H7 (cell line): ENCODE results near the gene ATP2A1. TPM values are rescaled to one million over a fixed set of nuclear protein-coding genes. Genes with fewer than 3 reads are reported as not detected.
"Not testable (repeated sequence)": the region's sequence is repeated elsewhere in the genome, so short reads cannot be mapped to it uniquely, and the experiment has no call there.

ENCODE experiments used
- DNase-seq: peaks from one replicate; pipeline ENCODE4 v3.0.0; 2012
- H3K27me3 ChIP-seq: 2 replicates; pipeline ENCODE4 v1.6.0; 2011; ENCODE audit warnings: mild to moderate bottlenecking, low read length; ENCODE audit not compliant: control insufficient read depth, insufficient read depth
- H3K36me3 ChIP-seq: replicated peaks from 2 replicates; pipeline ENCODE4 v1.5.1; 2011; ENCODE audit warnings: low read length; ENCODE audit not compliant: control insufficient read depth, insufficient read depth
- H3K4me3 ChIP-seq: 2 replicates; pipeline ENCODE4 v1.5.1; 2011; ENCODE audit warnings: low read depth, mild to moderate bottlenecking, control low read depth, low read length, moderate library complexity; ENCODE audit not compliant: insufficient read depth
- total RNA-seq: library from RNA; depleted of rRNA; stranded (reverse); fragments of >200 nt; shearing (Covaris generic); gene quantifications from 2 replicates; pipeline ENCODE4 v1.2.3, GENCODE V29; 2014; rRNA removed

ATP2A1 gene
- total RNA-seq, 1 experiment from 2014 or later: 0.10 TPM

GRCh38 chr16:28937222-28937876 lies 59.1 kb downstream of the ATP2A1 start:
- H3K27me3 ChIP-seq: no peaks in the 10 kb centered on the region
- DNase-seq: peak; percentile 68
- H3K36me3 ChIP-seq: no peaks in the 10 kb centered on the region
- H3K4me3 ChIP-seq: no peak overlapping the region

- Histone ChIP-seq H3K4me3 (no peak overlapping the region), H3K36me3 (no peaks in the 10 kb centered on the region), H3K27me3 (no peaks in the 10 kb centered on the region)
- DNase-seq: no peak
These were observed 60.4 kb downstream of the ATP2A1 start for GRCh38 chr16:28938721-28939120.

- H3K4me3 ChIP-seq, DNase-seq, H3K36me3 ChIP-seq, H3K27me3 ChIP-seq: not testable (repeated sequence)
These were observed 61.5 kb downstream of the ATP2A1 start for GRCh38 chr16:28939825-28940224.

- no peaks in the 10 kb centered on the region for H3K27me3 ChIP-seq
- H3K4me3 ChIP-seq: no peak overlapping the region
- no peak for DNase-seq
- H3K36me3 ChIP-seq: no peaks in the 10 kb centered on the region
These were observed 65.0 kb downstream of the ATP2A1 start for GRCh38 chr16:28943281-28943680.

GRCh38 chr16:28946681-28947080 lies 68.4 kb downstream of the ATP2A1 start:
- Histone ChIP-seq H3K27me3 (no peaks in the 10 kb centered on the region), H3K4me3 (no peak overlapping the region), H3K36me3 (no peaks in the 10 kb centered on the region)
- DNase-seq: no peak

- DNase-seq: peak; percentile 98
- Histone ChIP-seq H3K4me3 (peak within 1 kb of the TSS; percentile 90), H3K27me3 (no peaks in the 10 kb centered on the region), H3K36me3 (peaks cover 23% of the 10 kb centered on the region)
These were observed 72.5 kb downstream of the ATP2A1 start, which contains the start of gene NFATC2IP for GRCh38 chr16:28950648-28951409. TSS of gene NFATC2IP (plus strand) at chr16:28950937. CDS start at chr16:28951012, 75 bp downstream.

- peaks cover 29% of the 10 kb centered on the region for H3K36me3 ChIP-seq
- peak overlapping the region; percentile 90 for H3K4me3 ChIP-seq
- no peaks in the 10 kb centered on the region for H3K27me3 ChIP-seq
- DNase-seq: no peak
These were observed 73.2 kb downstream of the ATP2A1 start for GRCh38 chr16:28951410-28951943.

Other genes starting within 250 kb of the ATP2A1 start
- 0.31 TPM in 1 of 2 replicates, not detected in the other for gene NPIPB8, start 240.4 kb upstream of the ATP2A1 start, total RNA-seq
- 213 and 222 TPM in 2 replicates for gene EIF3C, start 167.0 kb upstream of the ATP2A1 start, total RNA-seq
- 0.67 TPM in 1 of 2 replicates, not detected in the other for gene NPIPB9, start 126.7 kb upstream of the ATP2A1 start, total RNA-seq
- gene ATXN2L, start 55.5 kb upstream of the ATP2A1 start, total RNA-seq: 77.9 and 88.4 TPM in 2 replicates
- 299 and 301 TPM in 2 replicates for gene TUFM, start 32.1 kb upstream of the ATP2A1 start, total RNA-seq
- 38.9 and 40.0 TPM in 2 replicates for gene SH2B1, start 14.6 kb upstream of the ATP2A1 start, total RNA-seq
- 13.3 and 17.3 TPM in 2 replicates for gene RABEP2, start 46.8 kb downstream of the ATP2A1 start, total RNA-seq
- 1.2 and 1.9 TPM in 2 replicates for gene CD19, start 53.5 kb downstream of the ATP2A1 start, total RNA-seq
- gene NFATC2IP, start 72.4 kb downstream of the ATP2A1 start, total RNA-seq: 29.1 and 34.8 TPM in 2 replicates
- 58.6 and 65.3 TPM in 2 replicates for gene SPNS1, start 96.3 kb downstream of the ATP2A1 start, total RNA-seq
- gene LAT, start 106.6 kb downstream of the ATP2A1 start, total RNA-seq: 0.74 and 1.5 TPM in 2 replicates